Upper lobe of left lung (tissue), 4 donors: ENCODE data around the gene ADAMTS17.

Source experiments
- CTCF ChIP-seq, 6 experiments: fragments of 450-650 bp in 4 of 6; fragments of 200-600 bp in 2 of 6; sonication (generic) in 2 of 6; IDR thresholded peaks; one replicate each; pipeline ENCODE4 v1.5.1; 2016 to 2019; ENCODE audit warnings: antibody characterized with exemption in 6 of 6
- EP300 ChIP-seq, 4 donors: sonication (generic); formaldehyde crosslinking; IDR thresholded peaks; one replicate each; pipeline ENCODE4 v1.5.1; 2017; ENCODE audit warnings: antibody characterized with exemption in 4 of 4, control low read depth in 2 of 4
- POLR2AphosphoS5 ChIP-seq, 2 donors: sonication (generic); formaldehyde crosslinking; IDR thresholded peaks; one replicate each; pipeline ENCODE4 v1.5.1; 2017; ENCODE audit warnings: antibody characterized with exemption in 2 of 2

DNA sequence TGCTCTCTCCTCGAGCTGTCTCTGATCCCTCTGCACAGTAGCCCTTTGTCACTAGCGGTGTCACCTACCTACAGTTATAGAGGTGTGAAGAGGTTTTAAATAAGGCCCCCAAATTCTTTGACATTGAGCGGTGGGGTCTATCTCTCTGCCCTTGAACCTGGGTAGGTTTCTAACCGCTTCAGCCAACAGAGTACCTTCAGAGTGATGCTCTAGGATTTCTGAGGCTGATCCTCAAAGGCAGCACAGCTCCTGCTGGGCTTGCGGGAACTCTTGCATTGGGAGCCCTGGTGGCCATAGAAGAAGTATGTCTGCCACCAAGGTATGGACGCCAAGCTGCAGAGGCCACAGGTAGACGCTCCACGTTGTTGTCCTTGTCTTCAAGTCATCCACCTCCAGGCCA, 35.7 kb downstream of the ADAMTS17 start:
- no peak for TF ChIP-seq POLR2AphosphoS5 (IDR thresholded peaks at IDR 0.05)
- no peak for TF ChIP-seq CTCF (IDR thresholded peaks at IDR 0.05)
- no peak for TF ChIP-seq EP300 (IDR thresholded peaks at IDR 0.05)
